Panc1 (cell line): ENCODE results near the gene CHST11.

Experiments used
- CTCF ChIP-seq: fragments of 450-650 bp; IDR thresholded peaks from 2 replicates; pipeline ENCODE4 v1.5.1; 2017; ENCODE audit warnings: mild to moderate bottlenecking
- POLR2AphosphoS5 ChIP-seq: IDR thresholded peaks from 2 replicates; pipeline ENCODE4 v1.6.1; 2012; ENCODE audit warnings: mild to moderate bottlenecking, low read depth, low read length, moderate library complexity

DNA sequence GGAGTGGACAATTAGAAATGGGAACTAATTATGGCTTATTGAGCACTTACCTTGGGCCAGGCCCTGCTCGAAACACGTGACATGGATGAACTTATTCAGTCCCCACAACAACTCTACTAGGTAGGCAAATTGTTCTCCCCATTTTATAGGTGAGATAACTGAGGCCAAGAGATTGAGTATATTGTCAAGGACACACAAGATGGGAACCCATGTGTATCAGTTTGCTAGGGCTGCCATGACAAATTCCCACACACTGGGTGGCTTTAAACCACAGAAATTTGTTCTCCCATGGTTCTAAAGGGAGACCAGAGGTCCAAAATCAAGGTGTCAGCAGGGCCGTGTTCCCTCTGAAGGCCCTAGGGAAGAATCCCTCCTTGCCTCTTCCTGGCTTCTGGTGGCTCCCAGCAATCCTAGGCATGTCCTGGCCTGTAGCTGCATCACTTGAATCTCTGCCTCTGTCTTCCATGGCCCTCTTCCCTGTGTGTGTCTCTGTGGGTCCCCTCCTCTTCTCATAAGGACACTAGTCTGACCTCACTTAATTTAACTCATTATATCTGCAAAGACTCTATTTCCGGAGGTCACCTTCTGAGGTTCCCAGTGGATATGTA is 128.8 kb downstream of the CHST11 start:
- TF ChIP-seq CTCF (no peak), POLR2AphosphoS5 (no peak)
